HepG2 (cell line): Measurements from ENCODE around the gene ARL4D. TPM values are rescaled to one million over a fixed set of nuclear protein-coding genes. Genes with fewer than 3 reads are reported as not detected.

ENCODE experiments used
- HINFP ChIP-seq: sonication (generic); formaldehyde crosslinking; IDR thresholded peaks from 2 replicates; pipeline ENCODE4 v1.4.0; 2020; ENCODE audit warnings: low read depth, mild to moderate bottlenecking, missing genetic modification reagents
- NFKBIZ ChIP-seq: IDR thresholded peaks from 2 replicates; pipeline ENCODE4 v1.6.1; 2018; ENCODE audit warnings: missing genetic modification reagents, missing compliant biosample characterization
- PRDM10 ChIP-seq: sonication (generic); formaldehyde crosslinking; IDR thresholded peaks from 2 replicates; pipeline ENCODE4 v1.4.0; 2020; ENCODE audit warnings: low read depth, missing genetic modification reagents
- RELA ChIP-seq: sonication (generic); formaldehyde crosslinking; IDR thresholded peaks from 2 replicates; pipeline ENCODE4 v1.4.0; 2020; ENCODE audit warnings: missing genetic modification reagents
- RORA ChIP-seq: sonication (generic); formaldehyde crosslinking; IDR thresholded peaks from 2 replicates; pipeline ENCODE4 v1.5.0; 2020; ENCODE audit warnings: mild to moderate bottlenecking, missing genetic modification reagents, moderate library complexity
- ZBTB4 ChIP-seq: sonication (generic); formaldehyde crosslinking; IDR thresholded peaks from 2 replicates; pipeline ENCODE4 v1.4.0; 2020; ENCODE audit warnings: missing genetic modification reagents, mild to moderate bottlenecking, borderline replicate concordance
- ZFP36L1 ChIP-seq: sonication (generic); formaldehyde crosslinking; IDR thresholded peaks from 2 replicates; pipeline ENCODE4 v1.8.0; 2022; ENCODE audit warnings: mild to moderate bottlenecking, missing genetic modification reagents, moderate library complexity
- ZNF136 ChIP-seq: sonication (generic); formaldehyde crosslinking; IDR thresholded peaks from 2 replicates; pipeline ENCODE4 v1.8.1; 2022; ENCODE audit warnings: low read depth, mild to moderate bottlenecking, moderate library complexity, missing genetic modification reagents
- ZNF468 ChIP-seq: sonication (generic); formaldehyde crosslinking; IDR thresholded peaks from 2 replicates; pipeline ENCODE4 v1.8.0; 2022; ENCODE audit warnings: mild to moderate bottlenecking, moderate library complexity, missing genetic modification reagents
- polyA plus RNA-seq, 8 experiments: library from polyadenylated mRNA; depleted of rRNA in 3 of 8; stranded (reverse) in 7 of 8; unstranded in 1 of 8; fragments of >200 nt; fragmentation: Illumina TruSeq in 4 of 8; extraction: Trizol in 4 of 8; gene quantifications; 2 replicates each; pipeline versions ENCODE4 v1.2.1 to v1.2.3, GENCODE V29; 2011 to 2016; ENCODE audit warnings: low read depth in 4 of 8, missing spikeins in 1 of 8, mixed read lengths in 1 of 8; ENCODE audit not compliant: insufficient read depth in 1 of 8
- total RNA-seq, 5 experiments: library from RNA; depleted of rRNA; stranded (reverse); fragments of >200 nt; fragmentation: Illumina TruSeq; extraction: Trizol; gene quantifications; 2 replicates each; pipeline ENCODE4 v1.2.3, GENCODE V29; 2016; ENCODE audit warnings: low read depth in 1 of 5
- TF ChIP-seq, protein P1 (sequence below), 2 experiments: sonication (generic) in 1 of 2; formaldehyde crosslinking in 1 of 2; IDR thresholded peaks; 2 replicates each; pipeline versions ENCODE4 v1.4.0 to v1.6.1; 2018 to 2020; ENCODE audit warnings: missing genetic modification reagents in 2 of 2, borderline replicate concordance in 1 of 2, low read depth in 1 of 2, mild to moderate bottlenecking in 1 of 2, missing biosample characterization in 1 of 2

The ARL4D gene
- total and polyA plus RNA-seq, 2 of the 13 experiments (the other 11 are each of a cell fraction or from before 2014, with no cell fraction given) = 9.0 to 25.9 TPM

DNA sequence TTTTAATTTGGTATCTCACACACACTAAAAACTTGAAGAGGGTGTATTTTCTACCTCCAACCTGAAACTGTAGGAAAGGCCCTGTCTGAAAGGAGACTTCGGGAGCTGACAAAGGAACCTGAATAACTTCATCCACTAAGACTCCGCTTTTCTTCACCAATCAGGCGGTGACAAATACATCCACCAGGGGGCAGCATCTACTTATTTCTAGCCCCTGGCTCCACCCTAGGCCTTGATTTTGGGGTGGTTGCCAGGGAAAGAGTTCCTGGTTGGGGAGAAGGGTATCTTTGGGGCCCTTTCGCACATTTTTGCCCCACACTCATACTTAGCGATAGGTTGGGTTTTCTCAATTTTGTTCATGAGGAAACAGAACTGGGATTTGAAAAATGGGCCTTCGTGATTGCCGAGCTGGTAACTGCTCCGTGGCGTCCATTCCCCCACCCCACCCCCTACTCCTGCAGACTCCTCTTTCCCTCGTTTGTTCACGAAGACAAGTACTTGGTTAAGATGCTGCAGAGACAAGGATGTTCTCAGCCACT, 4.8 kb upstream of the ARL4D start (continued):
- no peak for TF ChIP-seq RORA (CRISPR knock-in tag)
- TF ChIP-seq, protein P1, sequence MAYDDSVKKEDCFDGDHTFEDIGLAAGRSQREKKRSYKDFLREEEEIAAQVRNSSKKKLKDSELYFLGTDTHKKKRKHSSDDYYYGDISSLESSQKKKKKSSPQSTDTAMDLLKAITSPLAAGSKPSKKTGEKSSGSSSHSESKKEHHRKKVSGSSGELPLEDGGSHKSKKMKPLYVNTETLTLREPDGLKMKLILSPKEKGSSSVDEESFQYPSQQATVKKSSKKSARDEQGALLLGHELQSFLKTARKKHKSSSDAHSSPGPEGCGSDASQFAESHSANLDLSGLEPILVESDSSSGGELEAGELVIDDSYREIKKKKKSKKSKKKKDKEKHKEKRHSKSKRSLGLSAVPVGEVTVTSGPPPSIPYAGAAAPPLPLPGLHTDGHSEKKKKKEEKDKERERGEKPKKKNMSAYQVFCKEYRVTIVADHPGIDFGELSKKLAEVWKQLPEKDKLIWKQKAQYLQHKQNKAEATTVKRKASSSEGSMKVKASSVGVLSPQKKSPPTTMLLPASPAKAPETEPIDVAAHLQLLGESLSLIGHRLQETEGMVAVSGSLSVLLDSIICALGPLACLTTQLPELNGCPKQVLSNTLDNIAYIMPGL (CRISPR knock-in tag; IDR thresholded peaks at IDR 0.05; ENCODE audit: borderline replicate concordance in 1 of 2, low read depth in 1 of 2) = peak; percentile 65 to 88; a peak in 3 of 4 replicates
- peak; percentile 77; the same call in 1 of the 2 replicates for TF ChIP-seq RELA (CRISPR knock-in tag)
- 0 out of 2 replicates have a peak, but pooled peaks have one; percentile 46 for TF ChIP-seq HINFP
- TF ChIP-seq NFKBIZ (CRISPR knock-in tag) = peak; percentile 52; the same call in 1 of the 2 replicates
- 0 out of 2 replicates have a peak, but pooled peaks have one; percentile 40 for TF ChIP-seq PRDM10 (CRISPR knock-in tag)
- TF ChIP-seq ZNF468 = no peak
- no peak for TF ChIP-seq ZFP36L1 (CRISPR knock-in tag)
- TF ChIP-seq ZNF136 (CRISPR knock-in tag) = 0 out of 2 replicates have a peak, but pooled peaks have one; percentile 53
- TF ChIP-seq ZBTB4 (CRISPR knock-in tag) = 0 out of 2 replicates have a peak, but pooled peaks have one; percentile 54
